ENCODE measurements around the gene CRIP1. TPM values are rescaled to one million over a fixed set of nuclear protein-coding genes. Genes with fewer than 3 reads are reported as not detected.

The CRIP1 gene
- polyA plus RNA-seq, 1 donor from 2014 or later = 1,925 TPM

- Mint-ChIP-seq H3K9me3 (no peaks in the 10 kb centered on the region), H3K27ac (peak overlapping the region; percentile 99 to 100 (median 100)), H3K36me3 (no peaks in the 10 kb centered on the region), H3K4me3 (peak overlapping the region in 3 of 4 donors; percentile 38 to 92 (median 79)), H3K27me3 (peaks cover 7% of the 10 kb centered on the region), H3K4me1 (peaks cover 17 to 34% (median 25%) of the 10 kb centered on the region in 3 donors)
Measured at GRCh38 chr14:105480199-105480746, 6.4 kb upstream of the CRIP1 start.

DNA sequence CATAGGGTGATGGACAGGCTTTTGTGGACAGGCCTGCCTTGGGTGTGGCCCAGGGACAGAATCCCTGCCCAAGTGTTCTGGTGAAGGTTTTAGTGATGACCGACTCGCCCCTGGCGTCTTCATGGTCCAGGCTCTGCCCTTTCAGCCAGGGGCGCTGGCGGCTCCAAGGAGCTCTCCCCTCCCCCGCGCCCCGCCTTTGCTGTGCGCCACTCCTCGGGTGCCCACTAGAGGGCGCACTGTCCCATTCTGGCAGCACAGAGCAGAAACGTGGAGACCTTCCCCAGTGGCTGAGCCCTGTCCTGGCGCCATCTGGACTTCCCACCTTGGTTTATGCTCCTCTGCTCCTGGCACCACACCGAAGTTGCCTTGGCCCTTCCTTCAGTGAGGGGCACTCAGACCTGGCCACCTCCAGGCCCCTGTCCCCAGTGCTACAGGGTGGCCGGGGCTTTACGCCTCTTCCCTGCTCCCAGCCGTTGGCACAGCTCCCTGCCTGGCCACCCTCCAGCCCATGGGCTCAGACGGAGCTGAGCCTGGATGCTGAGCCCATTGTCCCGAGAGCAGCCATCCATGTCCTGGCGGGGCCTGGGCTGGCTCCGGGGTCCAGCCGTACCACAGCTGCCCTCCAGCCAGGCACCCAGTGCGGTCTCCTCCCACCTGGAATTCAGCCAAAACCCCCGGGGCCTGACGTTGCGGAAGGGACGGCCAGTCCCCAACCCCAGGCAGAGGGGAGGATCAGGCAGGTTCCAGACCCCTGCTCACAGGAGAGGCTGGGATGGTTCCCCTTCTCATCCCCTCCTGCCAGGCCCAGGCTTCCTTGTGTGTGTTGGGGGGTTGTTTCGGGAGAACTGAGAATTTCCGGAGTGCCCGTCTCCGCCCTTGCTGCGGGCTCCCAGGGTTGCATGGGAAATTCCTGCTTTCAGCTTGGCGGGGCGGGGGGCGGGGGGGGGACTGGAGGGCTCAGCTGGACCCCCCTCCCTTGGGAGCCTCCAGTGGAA is 5.6 kb upstream of the CRIP1 start:
- Mint-ChIP-seq H3K27me3 (peaks cover 3% of the 10 kb centered on the region), H3K4me3 (peak overlapping the region; percentile 78 to 93 (median 92)), H3K27ac (peak overlapping the region; percentile 99 to 100 (median 100)), H3K9me3 (no peaks in the 10 kb centered on the region), H3K4me1 (peaks cover 17 to 38% (median 27%) of the 10 kb centered on the region in 3 donors), H3K36me3 (no peaks in the 10 kb centered on the region)

- H3K4me3 Mint-ChIP-seq = peak overlapping the region; percentile 78 to 92 (median 92)
- H3K9me3 Mint-ChIP-seq = no peaks in the 10 kb centered on the region
- H3K36me3 Mint-ChIP-seq = no peaks in the 10 kb centered on the region
- H3K4me1 Mint-ChIP-seq = peaks cover 17 to 36% (median 28%) of the 10 kb centered on the region in 3 donors
- peaks cover 3% of the 10 kb centered on the region for H3K27me3 Mint-ChIP-seq
- H3K27ac Mint-ChIP-seq = peak overlapping the region; percentile 99 to 100 (median 100)
Measured at GRCh38 chr14:105481886-105482457, 4.7 kb upstream of the CRIP1 start.

DNA sequence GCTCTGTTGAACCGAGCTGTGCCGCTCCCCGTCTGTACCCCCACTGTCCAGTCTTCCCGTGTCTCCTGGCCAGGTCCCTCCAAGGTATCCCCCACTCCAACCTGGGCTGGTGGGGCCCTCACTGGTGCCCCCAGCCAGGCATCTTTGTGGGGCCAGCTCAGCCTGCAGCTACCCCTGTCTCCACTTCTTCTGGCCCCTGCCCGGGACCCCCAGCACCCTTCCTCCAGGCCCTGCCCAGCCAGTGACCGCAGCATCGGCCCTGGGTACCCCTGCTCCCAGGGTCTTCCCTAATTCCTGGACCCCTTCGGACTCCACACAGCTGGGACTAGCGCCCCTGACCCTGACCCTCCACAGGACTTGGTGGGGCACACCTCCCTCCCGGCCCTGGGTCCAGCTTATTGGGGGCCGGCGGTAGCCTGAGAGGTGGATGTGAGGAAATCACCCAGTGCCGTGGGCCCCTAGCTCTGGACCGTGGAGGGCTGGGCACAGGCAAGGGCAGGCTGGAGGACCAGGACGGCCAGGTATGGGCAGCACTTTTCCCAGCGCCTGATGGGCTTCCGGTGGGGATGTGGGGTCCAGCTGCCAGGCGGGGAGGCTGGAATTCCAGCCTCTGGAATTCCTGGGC is 4.1 kb upstream of the CRIP1 start:
- H3K27ac Mint-ChIP-seq = peak overlapping the region; percentile 99 to 100 (median 100)
- H3K4me3 Mint-ChIP-seq = peak overlapping the region in 3 of 4 donors; percentile 91 to 92 (median 92)
- H3K9me3 Mint-ChIP-seq = no peaks in the 10 kb centered on the region
- H3K27me3 Mint-ChIP-seq = no peaks in the 10 kb centered on the region
- peaks cover 17 to 31% (median 26%) of the 10 kb centered on the region in 3 donors for H3K4me1 Mint-ChIP-seq
- no peaks in the 10 kb centered on the region for H3K36me3 Mint-ChIP-seq

GRCh38 chr14:105483300-105484068 is 3.2 kb upstream of the CRIP1 start:
- peaks cover 17 to 31% (median 29%) of the 10 kb centered on the region in 3 donors for H3K4me1 Mint-ChIP-seq
- H3K27me3 Mint-ChIP-seq = no peaks in the 10 kb centered on the region
- H3K27ac Mint-ChIP-seq = peak overlapping the region; percentile 85 to 100 (median 100)
- H3K36me3 Mint-ChIP-seq = peaks cover under 1% of the 10 kb centered on the region
- peak overlapping the region in 1 of 4 donors; percentile 27 for H3K4me3 Mint-ChIP-seq
- no peaks in the 10 kb centered on the region for H3K9me3 Mint-ChIP-seq

GRCh38 chr14:105484069-105484996 is 2.4 kb upstream of the CRIP1 start:
- Mint-ChIP-seq H3K4me1 (peaks cover 17 to 34% (median 31%) of the 10 kb centered on the region in 3 donors), H3K27me3 (no peaks in the 10 kb centered on the region), H3K27ac (peak overlapping the region; percentile 96 to 100 (median 100)), H3K9me3 (no peaks in the 10 kb centered on the region), H3K36me3 (peaks cover 2% of the 10 kb centered on the region), H3K4me3 (peak overlapping the region in 3 of 4 donors; percentile 4 to 54 (median 7))

GRCh38 chr14:105484997-105485393 is 1.7 kb upstream of the CRIP1 start:
- H3K36me3 Mint-ChIP-seq = peaks cover 2% of the 10 kb centered on the region
- H3K27ac Mint-ChIP-seq = peak overlapping the region; percentile 96 to 100 (median 98)
- H3K27me3 Mint-ChIP-seq = no peaks in the 10 kb centered on the region
- H3K4me3 Mint-ChIP-seq = peak overlapping the region in 3 of 4 donors; percentile 4 to 96 (median 72)
- H3K9me3 Mint-ChIP-seq = no peaks in the 10 kb centered on the region
- H3K4me1 Mint-ChIP-seq = peaks cover 19 to 33% (median 29%) of the 10 kb centered on the region in 3 donors

DNA sequence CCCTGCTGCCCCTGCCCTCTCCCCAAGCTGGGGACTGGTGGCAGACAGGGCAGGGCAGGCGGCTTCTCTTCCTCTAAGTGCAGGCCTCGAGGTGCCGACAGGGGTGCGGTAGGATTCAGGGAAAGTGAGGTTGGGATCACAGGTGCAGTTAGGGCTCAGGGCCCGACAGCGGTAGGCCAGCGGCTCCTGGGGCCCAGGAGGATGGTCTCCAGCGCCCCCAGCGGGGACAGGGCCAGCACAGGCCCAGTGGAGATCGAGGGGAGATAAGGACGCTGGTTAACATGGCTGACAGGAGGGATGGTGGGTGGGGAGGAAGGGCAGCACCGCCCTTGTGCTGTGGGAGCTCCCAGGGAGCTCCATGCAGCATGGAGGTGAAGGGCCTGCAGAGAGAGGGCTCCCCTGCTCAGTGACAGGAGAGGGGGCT is 935 bp upstream of the CRIP1 start:
- Mint-ChIP-seq H3K27ac (peak overlapping the region; percentile 96 to 100 (median 98)), H3K4me3 (peak overlapping the region; percentile 86 to 96 (median 95)), H3K36me3 (peaks cover 2% of the 10 kb centered on the region), H3K27me3 (no peaks in the 10 kb centered on the region), H3K4me1 (peaks cover 18 to 31% (median 23%) of the 10 kb centered on the region in 3 donors), H3K9me3 (no peaks in the 10 kb centered on the region)

DNA sequence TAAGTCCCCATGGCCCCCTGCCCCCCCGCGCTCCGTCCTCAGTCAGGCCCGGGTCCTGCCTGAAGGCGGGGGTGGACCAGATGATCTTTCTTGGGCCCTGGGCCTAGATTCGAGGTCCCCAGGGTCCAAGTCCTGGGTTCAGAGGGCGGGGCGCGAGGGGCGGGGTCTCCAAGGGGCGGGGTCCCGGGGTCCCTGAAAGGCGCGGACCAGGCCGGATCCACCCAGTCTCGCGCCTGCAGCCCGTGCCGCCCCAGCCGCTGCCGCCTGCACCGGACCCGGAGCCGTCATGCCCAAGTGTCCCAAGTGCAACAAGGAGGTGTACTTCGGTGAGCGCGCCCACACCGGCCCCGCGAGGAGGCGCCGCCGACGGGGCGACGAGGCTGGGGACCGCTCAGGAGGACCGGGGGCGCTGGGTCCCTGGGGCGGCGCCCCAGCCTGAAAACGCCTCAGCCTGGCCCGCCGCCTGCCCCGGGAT is 325 bp downstream of the CRIP1 start:
- Mint-ChIP-seq H3K36me3 (peaks cover 2% of the 10 kb centered on the region), H3K27me3 (no peaks in the 10 kb centered on the region), H3K9me3 (no peaks in the 10 kb centered on the region), H3K4me3 (peak overlapping the region; percentile 86 to 96 (median 95)), H3K4me1 (peaks cover 14 to 22% (median 20%) of the 10 kb centered on the region in 3 donors), H3K27ac (peak overlapping the region; percentile 96 to 100 (median 98))

DNA sequence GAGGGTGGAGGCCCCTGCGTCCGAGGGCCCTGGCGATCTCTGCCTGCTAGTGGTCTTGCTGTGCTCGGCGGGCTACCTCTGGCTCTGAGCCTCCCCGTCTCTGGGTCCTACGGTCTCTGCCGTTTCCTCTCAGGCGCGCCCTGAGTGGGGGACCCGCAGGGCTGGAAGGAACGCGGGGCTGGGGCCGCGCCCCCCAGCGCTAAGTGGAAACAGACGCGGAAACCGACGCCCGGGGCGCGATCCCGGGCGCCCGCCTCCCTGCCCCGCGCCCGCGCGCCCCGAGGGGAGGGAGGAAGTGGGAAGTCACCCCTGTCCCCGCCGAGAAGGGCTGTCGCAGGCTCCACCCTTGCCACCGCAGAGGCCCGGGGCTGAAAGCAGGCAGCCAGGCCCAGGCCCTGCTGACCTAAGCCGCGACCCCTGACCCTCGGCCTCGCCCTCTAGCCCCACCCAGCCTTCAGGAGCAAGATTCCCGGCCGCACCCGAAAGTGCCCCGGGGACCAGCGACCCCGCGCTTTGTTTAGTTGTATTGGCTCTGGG is 831 bp downstream of the CRIP1 start:
- Mint-ChIP-seq H3K9me3 (no peaks in the 10 kb centered on the region), H3K27me3 (no peaks in the 10 kb centered on the region), H3K4me3 (peak overlapping the region; percentile 86 to 96 (median 95)), H3K27ac (peak overlapping the region; percentile 96 to 100 (median 98)), H3K36me3 (peaks cover 2% of the 10 kb centered on the region), H3K4me1 (peaks cover 11 to 17% (median 15%) of the 10 kb centered on the region in 3 donors)

DNA sequence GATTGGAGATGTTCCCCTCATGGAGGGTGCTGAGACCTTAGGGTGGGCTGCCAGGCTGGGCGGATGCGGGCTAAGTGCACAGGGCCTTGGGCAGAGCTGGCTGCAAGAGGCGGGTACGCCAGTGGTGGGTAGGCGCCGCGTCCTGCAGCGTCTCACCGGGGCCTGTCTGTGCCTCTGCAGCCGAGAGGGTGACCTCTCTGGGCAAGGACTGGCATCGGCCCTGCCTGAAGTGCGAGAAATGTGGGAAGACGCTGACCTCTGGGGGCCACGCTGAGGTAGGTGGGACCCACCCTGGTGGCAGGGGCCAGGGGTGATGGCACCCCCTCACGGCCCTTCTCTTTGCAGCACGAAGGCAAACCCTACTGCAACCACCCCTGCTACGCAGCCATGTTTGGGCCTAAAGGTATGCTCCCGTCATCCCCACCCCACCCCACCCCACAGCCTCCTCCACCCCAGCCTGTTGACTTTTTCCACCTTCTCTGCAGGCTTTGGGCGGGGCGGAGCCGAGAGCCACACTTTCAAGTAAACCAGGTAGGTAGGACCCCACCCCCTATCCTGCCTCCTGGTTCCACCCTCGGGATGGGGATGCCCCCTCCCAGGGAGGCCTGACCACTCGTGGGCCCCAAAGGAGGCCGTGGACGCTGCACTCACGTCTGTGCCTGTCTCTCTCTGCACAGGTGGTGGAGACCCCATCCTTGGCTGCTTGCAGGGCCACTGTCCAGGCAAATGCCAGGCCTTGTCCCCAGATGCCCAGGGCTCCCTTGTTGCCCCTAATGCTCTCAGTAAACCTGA is 1.5 kb downstream of the CRIP1 start:
- Mint-ChIP-seq H3K4me1 (peaks cover 11 to 17% (median 13%) of the 10 kb centered on the region in 3 donors), H3K36me3 (peaks cover 2% of the 10 kb centered on the region), H3K9me3 (no peaks in the 10 kb centered on the region), H3K27me3 (no peaks in the 10 kb centered on the region), H3K4me3 (peak overlapping the region; percentile 86 to 96 (median 95)), H3K27ac (peak overlapping the region; percentile 91 to 100 (median 98))

Data from IgD-negative memory B cell (primary cell).